HG03095 (cell line): Measurements from ENCODE around the gene SERINC2.
"Not testable (repeated sequence)": the region's sequence is repeated elsewhere in the genome, so short reads cannot be mapped to it uniquely, and the experiment has no call there.

ENCODE experiments used
- ATAC-seq: cut with Tn5 transposase; IDR thresholded peaks from one replicate; pipeline ENCODE4 v1.9.1; 2021; ENCODE audit warnings: moderate library complexity; ENCODE audit not compliant: unreplicated experiment

SERINC2 gene

DNA sequence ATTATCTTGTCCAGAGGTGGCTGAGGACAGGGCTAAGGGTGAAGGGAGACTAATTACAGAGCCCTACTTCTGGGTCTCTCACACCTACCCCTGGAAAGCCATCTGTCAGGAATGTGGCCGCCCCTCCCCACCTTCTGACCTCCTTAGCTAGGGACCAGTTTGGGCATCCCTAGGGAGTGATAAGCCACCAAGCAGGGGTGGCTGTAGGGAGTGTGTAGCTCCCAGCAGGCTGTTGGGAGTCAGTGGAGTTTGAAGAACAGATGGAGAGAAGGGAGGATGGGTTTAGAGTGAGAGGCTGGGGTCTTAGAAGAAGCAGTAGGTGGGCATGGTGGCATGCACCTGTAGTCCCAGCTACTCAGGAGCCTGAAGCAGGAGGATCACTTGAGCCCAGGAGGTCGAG is 808 bp upstream of the SERINC2 start:
- no peak for ATAC-seq

DNA sequence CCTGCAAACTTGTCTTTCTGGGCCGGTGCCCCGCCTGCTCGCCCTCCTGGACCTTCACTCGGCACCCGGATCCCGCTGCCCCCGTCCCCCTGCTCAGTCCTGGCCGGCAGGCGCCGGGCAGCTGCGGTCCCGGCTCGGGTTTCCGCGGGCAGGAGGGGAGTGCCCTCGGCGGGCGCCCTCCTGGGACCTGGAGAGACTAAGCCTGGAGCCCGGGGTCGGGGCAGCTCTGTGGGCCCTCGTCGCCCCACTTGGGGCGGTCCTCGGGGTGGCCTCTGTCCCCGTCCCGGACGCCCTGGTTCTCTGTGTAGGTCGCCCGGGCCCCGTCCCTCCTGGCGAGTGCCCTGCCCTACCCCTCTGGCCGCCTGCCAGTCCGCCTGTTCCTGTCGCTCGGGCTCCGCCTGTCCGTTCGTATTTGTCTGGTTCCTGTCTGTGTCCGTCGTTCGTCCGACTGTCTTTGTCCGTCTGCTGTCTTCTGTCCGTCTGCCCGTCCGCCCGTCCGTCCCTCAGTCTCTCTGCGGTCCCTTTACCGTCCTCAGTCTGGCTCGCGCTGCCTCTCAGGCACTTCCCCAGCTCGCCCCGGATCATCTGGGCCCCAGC is 490 bp downstream of the SERINC2 start:
- ATAC-seq: no peak

DNA sequence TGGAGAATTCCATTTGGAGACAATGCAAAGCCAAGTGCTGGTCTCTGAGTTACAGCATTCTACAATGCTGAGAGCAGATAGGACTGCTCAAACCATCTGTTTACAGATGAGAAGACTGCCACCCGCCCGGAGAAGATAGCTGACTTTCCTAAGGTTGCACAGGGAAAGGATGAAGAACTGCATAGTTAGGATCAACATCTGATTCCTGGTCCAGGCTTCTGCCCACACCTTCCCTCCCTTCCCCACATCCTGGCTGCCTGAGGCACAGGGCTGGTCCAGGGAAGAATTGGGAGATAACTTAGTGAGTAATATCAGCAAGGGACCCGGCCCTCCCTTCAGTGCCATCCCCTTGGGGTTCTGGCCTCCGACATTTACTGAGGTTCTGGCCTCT is 2.0 kb downstream of the SERINC2 start:
- no peak for ATAC-seq

DNA sequence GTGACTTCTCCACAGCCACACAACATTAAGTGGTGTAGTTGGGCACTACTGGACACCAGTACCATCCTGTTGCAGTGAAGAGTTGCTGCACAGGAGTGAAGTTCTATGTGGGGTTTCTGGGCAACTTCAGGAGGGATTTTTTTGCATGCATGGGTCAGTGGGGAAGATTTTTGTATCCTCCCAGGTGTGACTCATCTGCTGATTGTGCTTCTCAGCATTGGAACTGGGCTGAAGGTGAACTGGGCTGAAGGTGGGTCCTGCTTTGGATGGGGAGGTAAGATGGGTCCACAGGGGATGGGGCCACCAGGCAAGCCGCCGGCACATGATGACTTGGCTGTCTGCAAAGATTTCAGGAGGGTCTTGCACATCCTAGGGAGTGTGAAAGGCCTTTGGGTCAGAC is 2.6 kb downstream of the SERINC2 start:
- ATAC-seq: no peak

DNA sequence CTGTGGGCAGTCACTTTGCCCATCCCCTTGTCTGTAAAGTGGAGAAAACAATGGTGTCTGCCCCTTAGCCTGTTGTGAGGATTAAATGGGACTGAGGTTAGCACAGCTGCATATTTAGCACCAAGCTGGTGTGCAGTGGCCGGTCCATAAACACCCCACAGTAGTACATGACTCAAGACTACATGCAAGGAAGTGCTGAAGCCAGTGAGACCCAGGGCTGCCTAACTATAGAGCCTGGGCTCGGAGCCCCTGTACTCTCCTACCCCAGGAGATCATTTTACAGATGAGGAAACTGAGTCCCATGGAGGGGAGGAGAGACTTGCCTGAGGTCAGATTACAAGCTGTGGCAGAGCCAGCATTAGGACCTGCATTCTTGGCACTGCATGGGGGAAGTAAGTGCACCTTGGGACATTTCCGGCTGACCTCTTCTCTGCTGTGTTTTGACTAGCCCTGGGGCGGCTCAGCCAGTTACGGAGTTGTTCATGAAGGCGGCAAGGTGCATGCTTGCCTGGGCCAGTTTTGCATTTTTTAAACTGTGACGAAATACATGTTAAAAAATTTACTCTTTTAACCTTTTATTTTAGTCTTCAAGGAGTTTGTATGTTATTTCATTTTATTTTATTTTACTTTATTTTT is 3.2 kb downstream of the SERINC2 start:
- ATAC-seq: no peak

DNA sequence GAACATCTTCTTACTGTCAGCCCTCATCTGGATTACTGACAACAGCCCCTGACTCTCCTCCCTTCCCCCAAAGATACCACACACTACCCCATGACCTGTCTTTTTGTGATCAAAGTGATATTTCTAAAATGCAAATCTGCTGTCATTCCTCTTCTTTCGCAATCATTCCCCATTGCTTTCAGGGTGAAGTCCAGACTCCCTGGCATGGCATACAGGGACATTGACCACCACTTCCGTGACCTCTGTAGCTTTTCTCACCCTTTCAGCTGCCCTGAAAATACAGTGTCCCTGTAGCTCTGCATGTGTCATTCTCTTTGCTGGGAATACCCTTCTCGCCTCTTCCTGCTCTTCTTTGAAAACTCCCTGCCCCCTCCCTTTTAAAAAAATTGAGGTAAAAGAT is 4.1 kb downstream of the SERINC2 start:
- ATAC-seq: no peak

DNA sequence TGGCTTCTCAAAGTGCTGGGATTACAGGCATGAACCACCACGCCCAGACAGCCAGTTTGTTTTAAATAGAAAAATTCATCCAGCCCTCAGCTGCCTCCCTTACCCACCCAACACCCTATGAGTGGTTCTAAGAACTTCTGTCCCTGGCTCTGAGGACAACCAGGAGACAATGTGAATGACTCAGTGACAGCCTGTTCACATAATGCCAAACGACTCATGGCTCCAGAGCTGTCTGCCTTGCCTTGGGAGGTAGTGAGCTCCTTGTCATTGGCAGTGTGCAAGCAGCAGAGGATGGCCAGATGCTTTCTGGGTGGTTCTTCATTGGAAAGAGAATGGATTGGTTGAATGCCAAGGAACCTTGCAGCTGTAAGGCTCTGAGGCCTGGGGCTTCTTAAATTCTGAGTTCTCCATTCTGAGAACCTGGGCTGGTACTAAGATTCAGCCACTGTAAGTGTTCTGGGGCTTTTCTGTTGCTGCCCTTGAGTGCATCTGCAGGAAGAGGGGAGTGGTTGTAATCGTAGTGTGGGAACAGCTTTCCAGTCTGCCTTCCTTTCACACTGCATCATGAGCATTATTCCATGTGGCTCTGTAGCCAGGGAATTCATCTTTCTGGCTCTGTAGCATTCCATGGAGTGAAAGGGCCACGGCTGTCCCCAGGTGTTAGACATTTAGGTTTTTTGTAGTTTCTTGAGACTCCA is 5.8 kb downstream of the SERINC2 start:
- no peak for ATAC-seq

DNA sequence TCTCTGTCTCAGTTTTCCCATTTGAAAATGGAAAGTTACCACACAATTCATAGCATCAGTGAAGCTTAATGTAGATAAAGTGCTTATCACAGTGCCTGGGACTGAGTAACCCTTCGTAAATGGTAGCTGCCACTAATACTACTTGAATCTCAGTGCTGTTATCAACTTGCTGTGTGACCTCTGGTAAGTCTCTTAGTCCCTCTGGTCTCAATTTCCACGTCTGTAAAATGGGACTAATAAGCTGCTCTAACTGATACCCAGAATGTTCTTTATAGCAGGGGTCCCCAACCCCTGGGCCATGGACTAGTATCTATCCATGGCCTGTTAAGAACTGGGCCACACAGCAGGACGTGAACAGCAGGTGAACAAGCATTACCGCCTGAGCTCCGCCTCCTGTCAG is 7.7 kb downstream of the SERINC2 start:
- ATAC-seq: no peak

DNA sequence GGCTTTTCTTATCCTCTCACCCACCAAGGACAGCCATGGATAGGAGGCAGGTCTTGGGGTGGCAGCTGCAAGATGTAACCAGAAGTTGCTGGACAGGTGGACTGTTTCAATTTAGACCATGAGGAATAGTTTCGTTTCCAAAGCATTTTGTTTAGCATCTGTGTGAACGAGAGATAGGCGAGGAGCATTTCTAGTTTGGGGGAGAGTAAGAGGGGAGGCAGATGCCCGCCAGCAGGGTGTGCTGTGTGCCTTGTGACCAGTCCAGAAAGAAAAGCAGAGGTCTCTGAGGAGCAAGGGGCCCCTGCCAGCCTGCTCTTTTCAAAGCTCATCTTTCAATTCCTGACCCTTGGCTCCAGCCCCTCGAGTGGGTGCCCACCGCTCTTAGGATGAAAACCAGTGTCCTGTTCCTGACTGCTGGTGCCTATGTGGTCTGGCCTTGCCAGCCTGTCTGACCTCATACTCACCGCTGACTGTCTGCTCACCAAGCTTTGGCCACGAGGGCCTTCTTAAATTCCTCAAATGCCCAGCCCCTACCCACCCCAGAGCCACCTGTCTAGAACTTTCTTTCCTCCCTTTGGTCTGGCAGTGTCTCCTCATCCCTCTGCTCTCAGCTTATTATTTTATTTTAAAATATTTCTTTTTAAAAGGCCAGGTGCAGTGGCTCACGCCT is 8.5 kb downstream of the SERINC2 start:
- ATAC-seq: no peak

DNA sequence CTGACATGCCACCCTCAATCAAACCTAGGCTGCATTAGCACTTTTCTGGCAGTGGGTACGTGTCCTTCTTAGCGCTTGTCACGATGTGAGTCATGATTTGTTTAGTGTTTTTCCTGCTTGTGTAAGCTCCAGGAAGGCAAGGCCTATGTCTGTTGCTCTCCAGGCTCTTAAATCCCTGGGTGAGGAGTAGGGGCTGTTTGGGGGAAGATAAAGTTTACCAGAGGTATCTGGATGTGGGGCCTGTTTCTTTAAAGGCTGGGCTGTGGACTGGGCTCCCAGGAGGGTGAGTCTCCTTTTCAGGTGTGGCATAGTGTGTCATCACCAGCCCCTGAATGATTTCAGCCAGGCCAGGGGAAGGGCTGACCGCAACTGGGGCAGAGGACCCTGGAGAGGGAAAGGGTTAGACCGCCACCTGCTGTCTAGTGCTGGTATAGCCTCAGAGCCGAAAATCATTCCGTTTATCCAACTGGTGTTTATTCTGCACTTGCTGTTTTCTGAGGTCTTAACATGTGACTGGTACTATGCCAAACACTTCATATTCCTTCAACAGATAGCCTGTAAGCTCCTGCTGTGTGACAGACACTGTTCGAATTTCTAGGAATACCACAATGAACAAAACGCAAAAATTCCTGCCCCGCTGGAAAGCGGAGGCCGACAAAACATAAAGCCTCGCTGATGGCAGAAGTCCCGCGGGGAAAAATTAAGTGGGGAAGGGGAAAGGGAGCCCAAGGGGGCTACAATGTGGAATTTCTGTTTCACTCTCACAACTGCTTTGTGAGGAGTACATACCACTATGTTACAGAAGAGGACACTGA is 9.7 kb downstream of the SERINC2 start:
- ATAC-seq: no peak

DNA sequence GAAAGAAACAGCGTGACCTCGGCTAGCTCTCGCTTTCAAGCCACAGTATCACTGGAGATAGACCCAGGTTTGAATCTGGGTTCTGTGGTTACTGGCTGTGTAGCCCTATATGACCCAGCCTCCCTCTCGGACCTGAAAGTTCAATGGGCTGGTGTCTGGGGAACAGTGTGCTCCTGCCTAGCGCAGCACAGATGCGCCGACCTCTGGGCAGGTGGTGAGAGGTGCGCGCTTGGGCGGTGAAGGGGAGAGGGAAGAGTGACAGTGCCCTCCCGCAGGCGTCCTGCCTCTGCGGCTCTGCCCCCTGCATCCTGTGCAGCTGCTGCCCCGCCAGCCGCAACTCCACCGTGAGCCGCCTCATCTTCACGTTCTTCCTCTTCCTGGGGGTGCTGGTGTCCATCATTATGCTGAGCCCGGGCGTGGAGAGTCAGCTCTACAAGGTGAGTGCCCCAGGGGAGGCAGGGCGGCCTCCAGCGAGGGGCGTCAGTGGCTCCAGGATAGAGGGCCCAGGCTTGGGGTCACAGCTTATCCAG is 10.5 kb downstream of the SERINC2 start:
- peak; percentile 79 for ATAC-seq

DNA sequence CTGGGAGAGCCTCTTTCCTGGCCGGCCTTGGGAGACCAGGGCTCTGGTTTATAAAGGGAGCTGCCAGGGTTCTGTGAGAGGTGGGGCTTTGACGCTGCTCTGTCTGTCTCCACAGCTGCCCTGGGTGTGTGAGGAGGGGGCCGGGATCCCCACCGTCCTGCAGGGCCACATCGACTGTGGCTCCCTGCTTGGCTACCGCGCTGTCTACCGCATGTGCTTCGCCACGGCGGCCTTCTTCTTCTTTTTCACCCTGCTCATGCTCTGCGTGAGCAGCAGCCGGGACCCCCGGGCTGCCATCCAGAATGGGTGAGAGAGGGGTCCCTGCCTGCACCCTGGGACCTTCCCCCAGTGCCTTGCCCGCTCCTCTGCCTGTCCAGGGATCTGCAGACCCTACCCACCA is 11.6 kb downstream of the SERINC2 start:
- no peak for ATAC-seq

DNA sequence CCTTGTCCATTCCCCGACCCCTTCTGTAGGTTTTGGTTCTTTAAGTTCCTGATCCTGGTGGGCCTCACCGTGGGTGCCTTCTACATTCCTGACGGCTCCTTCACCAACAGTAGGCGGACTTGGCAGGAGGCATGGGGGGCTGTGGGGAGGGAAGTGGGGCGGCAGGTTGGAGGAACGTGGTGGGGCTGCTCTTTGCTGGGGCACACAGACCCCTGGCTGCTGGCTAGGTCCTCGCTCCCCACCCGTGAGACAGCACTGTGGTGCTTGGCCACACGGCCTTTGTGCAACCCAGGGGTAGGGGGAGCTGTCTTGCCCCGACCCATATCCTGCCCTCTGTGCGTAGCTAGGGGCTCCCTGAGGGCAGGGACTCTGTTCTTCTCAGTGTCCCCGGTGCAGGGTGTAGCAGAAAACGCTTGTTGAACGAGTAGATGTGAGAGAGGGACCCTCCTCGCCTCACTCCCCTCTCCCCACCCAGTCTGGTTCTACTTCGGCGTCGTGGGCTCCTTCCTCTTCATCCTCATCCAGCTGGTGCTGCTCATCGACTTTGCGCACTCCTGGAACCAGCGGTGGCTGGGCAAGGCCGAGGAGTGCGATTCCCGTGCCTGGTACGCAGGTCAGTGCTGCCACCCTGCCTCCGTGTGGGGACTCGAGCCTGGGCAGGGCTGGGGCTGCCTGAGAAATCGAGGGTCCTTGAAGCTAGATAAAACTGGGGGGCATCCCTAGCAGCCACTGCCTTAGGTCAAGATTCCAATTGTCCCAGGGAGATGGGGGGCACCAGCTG is 12.5 kb downstream of the SERINC2 start:
- ATAC-seq: no peak

DNA sequence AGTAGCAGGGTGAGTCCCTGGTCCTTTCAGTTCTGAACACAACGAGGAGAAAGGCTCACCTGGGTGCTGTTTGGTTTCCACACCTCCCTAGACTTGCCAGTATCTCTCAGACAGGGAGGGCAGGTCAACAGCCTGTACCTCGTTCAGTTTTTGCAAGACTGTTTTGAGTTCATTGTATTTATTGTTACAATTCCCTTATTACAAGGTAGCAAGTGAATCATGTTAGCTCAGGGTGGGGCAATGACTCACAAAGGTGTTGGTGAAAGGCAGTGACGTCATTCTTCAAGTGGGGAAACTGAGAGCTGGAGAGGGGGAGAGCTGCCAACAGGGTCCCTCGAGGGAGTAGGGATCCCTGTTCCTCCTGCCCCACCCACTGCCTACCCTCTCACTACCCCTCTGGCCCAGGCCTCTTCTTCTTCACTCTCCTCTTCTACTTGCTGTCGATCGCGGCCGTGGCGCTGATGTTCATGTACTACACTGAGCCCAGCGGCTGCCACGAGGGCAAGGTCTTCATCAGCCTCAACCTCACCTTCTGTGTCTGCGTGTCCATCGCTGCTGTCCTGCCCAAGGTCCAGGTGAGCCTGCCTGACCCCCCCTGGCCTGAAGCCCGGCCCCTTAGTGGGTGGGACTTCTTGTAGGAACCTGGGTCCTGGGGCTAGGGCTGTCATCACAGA is 13.4 kb downstream of the SERINC2 start:
- no peak for ATAC-seq

DNA sequence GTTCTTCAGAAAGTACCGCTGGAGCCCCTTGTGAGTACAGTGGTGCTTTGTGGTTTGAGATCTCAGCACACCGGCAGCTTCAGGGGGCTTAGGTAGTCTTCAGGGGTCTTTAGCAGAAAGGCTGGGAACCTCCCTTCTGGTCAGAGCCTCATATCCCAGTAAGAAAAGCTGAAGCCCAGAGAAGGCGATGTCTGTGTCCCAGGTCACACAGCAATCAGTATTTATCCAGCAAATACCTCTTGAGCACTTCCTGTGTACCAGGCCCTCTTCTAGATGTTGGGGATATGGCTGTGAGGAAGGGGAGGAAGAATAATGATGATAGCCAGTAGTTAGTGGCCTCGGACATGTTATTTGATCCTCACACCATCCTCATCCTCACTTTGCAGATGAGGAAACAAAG is 14.3 kb downstream of the SERINC2 start:
- no peak for ATAC-seq

DNA sequence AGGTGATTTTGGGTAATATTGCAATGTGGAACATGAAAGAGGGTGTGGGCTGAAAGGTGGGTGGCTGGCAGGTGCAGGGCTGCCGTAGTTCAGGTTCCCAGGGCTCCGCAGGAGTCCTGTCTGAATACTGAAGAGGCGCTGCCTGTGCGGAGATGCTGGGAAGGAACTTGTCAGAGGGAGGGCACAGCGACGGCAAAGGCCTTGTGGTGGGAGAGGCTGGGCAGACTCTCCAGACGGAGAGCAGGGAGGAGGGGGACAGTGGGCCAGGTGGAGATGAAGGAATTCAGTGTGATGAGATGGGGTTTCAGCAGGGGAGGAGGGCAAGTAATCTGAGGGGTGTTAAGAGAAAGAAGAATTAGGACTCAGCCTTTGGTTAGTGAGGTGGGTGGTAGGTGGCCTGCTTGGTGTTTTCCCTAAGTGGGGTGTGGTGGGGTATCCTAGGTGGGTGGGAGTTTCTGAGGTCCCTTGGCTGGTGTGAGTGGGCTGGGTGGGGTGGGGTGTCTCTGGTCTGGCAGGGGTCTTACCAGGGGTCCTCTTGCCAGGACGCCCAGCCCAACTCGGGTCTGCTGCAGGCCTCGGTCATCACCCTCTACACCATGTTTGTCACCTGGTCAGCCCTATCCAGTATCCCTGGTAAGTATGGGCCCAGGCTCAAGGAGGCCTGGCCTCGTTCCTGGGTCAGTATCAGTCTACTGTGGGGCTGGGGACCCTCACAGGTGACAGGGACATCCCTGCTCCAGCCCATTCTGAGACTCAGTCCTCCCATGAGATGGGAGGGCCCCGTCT is 15.6 kb downstream of the SERINC2 start:
- ATAC-seq: no peak

DNA sequence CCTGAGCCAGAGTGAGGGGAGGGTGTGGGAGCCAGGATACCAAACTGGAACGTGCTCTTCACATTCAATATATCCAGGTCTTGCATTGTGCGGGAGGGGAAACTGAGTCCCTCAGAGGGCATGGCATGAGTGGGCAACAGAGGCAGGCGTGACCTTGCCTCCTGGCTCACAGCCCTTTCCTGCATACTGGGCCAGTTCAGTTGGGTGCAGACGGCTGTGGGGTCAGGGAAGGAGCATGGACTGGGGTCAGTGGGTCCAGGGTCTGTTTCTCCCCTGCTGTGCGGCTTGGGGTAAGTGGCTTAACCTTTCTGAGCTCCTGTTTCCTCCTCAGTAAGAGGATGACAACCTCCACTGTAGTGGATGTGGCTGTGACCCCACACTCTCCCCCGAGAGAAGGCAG is 16.6 kb downstream of the SERINC2 start:
- ATAC-seq: no peak

DNA sequence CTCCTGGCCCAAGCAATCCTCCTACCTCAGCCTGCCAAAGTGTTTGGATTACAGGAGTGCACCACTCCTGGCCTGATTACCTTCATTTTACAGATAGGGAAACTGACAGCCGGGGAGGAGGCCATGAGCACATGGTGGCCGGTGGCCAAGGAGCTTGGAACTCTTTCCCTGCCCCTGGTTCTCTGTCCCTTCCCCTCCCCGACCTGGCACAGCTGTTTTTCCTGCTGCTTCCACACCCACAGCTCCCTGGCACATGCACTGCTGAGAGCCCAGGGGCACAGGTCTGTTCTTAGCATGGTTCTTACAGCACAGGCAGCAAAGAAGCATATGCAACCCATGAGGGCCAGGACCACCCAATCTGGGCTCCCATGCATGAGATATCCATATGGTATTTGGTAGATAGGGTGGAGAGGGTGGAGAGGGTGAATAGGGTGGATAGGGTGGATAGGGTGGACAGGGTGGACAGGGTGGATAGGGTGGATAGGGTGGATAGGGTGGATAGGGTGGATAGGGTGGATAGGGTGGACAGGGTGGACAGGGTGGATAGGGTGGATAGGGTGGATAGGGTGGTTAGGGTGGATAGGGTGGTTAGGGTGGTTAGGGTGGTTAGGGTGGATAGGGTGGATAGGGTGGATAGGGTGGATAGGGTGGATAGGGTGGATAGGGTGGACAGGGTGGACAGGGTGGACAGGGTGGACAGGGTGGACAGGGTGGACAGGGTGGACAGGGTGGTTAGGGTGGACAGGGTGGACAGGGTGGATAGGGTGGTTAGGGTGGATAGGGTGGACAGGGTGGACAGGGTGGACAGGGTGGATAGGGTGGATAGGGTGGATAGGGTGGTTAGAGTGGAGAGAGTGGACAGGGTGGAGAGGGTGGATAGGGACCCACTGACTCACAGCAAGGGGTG is 18.6 kb downstream of the SERINC2 start:
- not testable (repeated sequence) for ATAC-seq
